Left renal pelvis (tissue), 4 donors: ENCODE results near the gene NEK8. TPM values are rescaled to one million over a fixed set of nuclear protein-coding genes. Genes with fewer than 3 reads are reported as not detected.
A peak's percentile ranks its signal among the peaks of the same experiment; 100 is the strongest.
"Not testable (repeated sequence)": the region's sequence is repeated elsewhere in the genome, so short reads cannot be mapped to it uniquely, and the experiment has no call there.

Experiments
- DNase-seq, 4 donors: peaks; one replicate each; pipeline ENCODE4 v3.0.0-alpha.2; 2013; ENCODE audit warnings: low read depth in 4 of 4, low spot score in 3 of 4
- polyA plus RNA-seq, 4 donors: library from polyadenylated mRNA; unstranded; fragments of 120-200 nt; gene quantifications; one replicate each; pipeline ENCODE4 v1.2.1, GENCODE V29; 2013; ENCODE audit not compliant: insufficient read length in 4 of 4

The NEK8 gene
- polyA plus RNA-seq, 4 donors, result 2.8 to 13.2 (median 7.2) TPM

GRCh38 chr17:28707339-28707720 is 21.3 kb upstream of the NEK8 start:
- no peak for DNase-seq

GRCh38 chr17:28710861-28711722 is 17.5 kb upstream of the NEK8 start:
- peak in 2 of 4 donors; percentile 80 to 83 for DNase-seq

- no peak for DNase-seq
These were observed 16.9 kb upstream of the NEK8 start, which contains the start of gene PROCA1 for GRCh38 chr17:28711723-28712031. Gene PROCA1, minus strand, starts transcription at chr17:28711888. Its CDS starts 228 bp downstream, at chr17:28711660.

GRCh38 chr17:28712032-28712704 is 16.4 kb upstream of the NEK8 start:
- DNase-seq, result no peak

GRCh38 chr17:28712705-28713415 is 15.7 kb upstream of the NEK8 start:
- DNase-seq, result no peak

- no peak for DNase-seq
These were observed 14.3 kb upstream of the NEK8 start for GRCh38 chr17:28714281-28714680.

GRCh38 chr17:28715217-28715616 is 13.4 kb upstream of the NEK8 start:
- DNase-seq, result no peak

- no peak for DNase-seq
These were observed 11.6 kb upstream of the NEK8 start for GRCh38 chr17:28716740-28717577.

GRCh38 chr17:28717578-28718332 is 10.8 kb upstream of the NEK8 start, which contains the start of gene RAB34:
Gene RAB34, minus strand, starts transcription at chr17:28717868. Its CDS starts 602 bp downstream, at chr17:28717266.
- DNase-seq, result peak in 2 of 4 donors; percentile 87 to 90

GRCh38 chr17:28718333-28719020 is 10.1 kb upstream of the NEK8 start:
- peak in 1 of 4 donors; percentile 60 for DNase-seq

- no peak for DNase-seq
These were observed 9.6 kb upstream of the NEK8 start for GRCh38 chr17:28719021-28719433.

GRCh38 chr17:28720247-28720996 is 8.2 kb upstream of the NEK8 start:
- DNase-seq, result no peak

GRCh38 chr17:28720997-28721329 is 7.6 kb upstream of the NEK8 start:
- DNase-seq, result not testable (repeated sequence)

GRCh38 chr17:28722417-28723158 is 6.0 kb upstream of the NEK8 start:
- DNase-seq, result no peak

- no peak for DNase-seq
These were observed 5.3 kb upstream of the NEK8 start for GRCh38 chr17:28723159-28723835.

- not testable (repeated sequence) for DNase-seq
These were observed 4.6 kb upstream of the NEK8 start for GRCh38 chr17:28723836-28724499.
